K562 (cell line): ENCODE data around the gene BHLHE40. TPM values are rescaled to one million over a fixed set of nuclear protein-coding genes. Genes with fewer than 3 reads are reported as not detected.
A peak's percentile ranks its signal among the peaks of the same experiment; 100 is the strongest.

Experiments used
- AFF1 ChIP-seq, 2 experiments: fragments of 450-650 bp; IDR thresholded peaks; 2 replicates each; pipeline ENCODE4 v1.6.1; 2018; ENCODE audit warnings: mild to moderate bottlenecking in 2 of 2, low read depth in 1 of 2; ENCODE audit not compliant: partially characterized antibody in 2 of 2
- ATF1 ChIP-seq, 2 experiments: fragments of 450-650 bp in 1 of 2; IDR thresholded peaks; 2 replicates each; pipeline ENCODE4 v1.6.1; 2016; ENCODE audit warnings: missing compliant biosample characterization in 1 of 2, missing genetic modification characterization in 1 of 2
- CBFB ChIP-seq: sonication (generic); formaldehyde crosslinking; IDR thresholded peaks from 2 replicates; pipeline ENCODE4 v1.4.0; 2020; ENCODE audit warnings: mild to moderate bottlenecking, missing genetic modification reagents
- CREB1 ChIP-seq, 2 experiments: sonication (generic) in 1 of 2; formaldehyde crosslinking in 1 of 2; IDR thresholded peaks; 2 replicates each; pipeline versions ENCODE4 v1.6.1 to v1.8.0; 2012 to 2022; ENCODE audit warnings: inconsistent platforms in 1 of 2, mild to moderate bottlenecking in 1 of 2, missing genetic modification reagents in 1 of 2, moderate library complexity in 1 of 2
- ETV5 ChIP-seq: sonication (generic); formaldehyde crosslinking; IDR thresholded peaks from 2 replicates; pipeline ENCODE4 v1.4.0; 2020; ENCODE audit warnings: low read depth, mild to moderate bottlenecking, missing genetic modification reagents
- FOS ChIP-seq: IDR thresholded peaks from 3 replicates; pipeline ENCODE4 v1.6.1; 2011; ENCODE audit not compliant: insufficient read length; ENCODE audit errors: extremely low read depth
- ILK ChIP-seq: fragments of 450-650 bp; IDR thresholded peaks from 2 replicates; pipeline ENCODE4 v1.6.1; 2016; ENCODE audit warnings: missing genetic modification characterization, low read depth, mild to moderate bottlenecking, missing compliant biosample characterization, moderate library complexity, borderline replicate concordance
- MTA2 ChIP-seq: fragments of 450-650 bp; IDR thresholded peaks from 2 replicates; pipeline ENCODE4 v1.6.1; 2016; ENCODE audit warnings: low read depth
- MTA3 ChIP-seq: fragments of 450-650 bp; formaldehyde crosslinking; IDR thresholded peaks from 2 replicates; pipeline ENCODE4 v1.6.1; 2017; ENCODE audit warnings: mild to moderate bottlenecking, borderline replicate concordance
- NFIC ChIP-seq: fragments of 450-650 bp; IDR thresholded peaks from 2 replicates; pipeline ENCODE4 v1.6.1; 2017; ENCODE audit warnings: mild to moderate bottlenecking, inconsistent platforms
- NONO ChIP-seq, 2 experiments: fragments of 200-400 bp in 1 of 2; fragments of 450-650 bp in 1 of 2; formaldehyde crosslinking in 1 of 2; IDR thresholded peaks; 2 replicates each; pipeline ENCODE4 v1.6.1; 2017; ENCODE audit warnings: low read depth in 2 of 2, mild to moderate bottlenecking in 2 of 2, moderate library complexity in 2 of 2, low read length in 1 of 2
- POLR3A ChIP-seq: IDR thresholded peaks from 2 replicates; pipeline ENCODE4 v1.6.1; 2011; ENCODE audit warnings: borderline replicate concordance, mild to moderate bottlenecking, moderate library complexity; ENCODE audit not compliant: insufficient read length, insufficient read depth; ENCODE audit errors: extremely low read depth
- SMAD4 ChIP-seq: fragments of 250-450 bp; sonication (Bioruptor Pico); conservative IDR thresholded peaks from 2 replicates; pipeline ENCODE4 v1.8.0; 2021; ENCODE audit warnings: inconsistent platforms, mild to moderate bottlenecking, moderate library complexity
- SPI1 ChIP-seq: IDR thresholded peaks from 2 replicates; pipeline ENCODE4 v1.6.1; 2011; ENCODE audit warnings: low read depth, low read length, control low read depth, borderline replicate concordance
- TEAD4 ChIP-seq, 2 experiments: sonication (generic) in 1 of 2; formaldehyde crosslinking in 1 of 2; IDR thresholded peaks; 2 replicates each; pipeline versions ENCODE4 v1.6.1 to v1.8.0; 2012 to 2022; ENCODE audit warnings: borderline replicate concordance in 1 of 2, inconsistent platforms in 1 of 2, low read length in 1 of 2, mild to moderate bottlenecking in 1 of 2, missing genetic modification reagents in 1 of 2
- ZNF583 ChIP-seq: fragments of 250-450 bp; sonication (Bioruptor Pico); IDR thresholded peaks from 2 replicates; pipeline ENCODE4 v1.4.0; 2020
- ZNF695 ChIP-seq: fragments of 450-650 bp; formaldehyde crosslinking; IDR thresholded peaks from 2 replicates; pipeline ENCODE4 v1.4.0; 2020; ENCODE audit warnings: mild to moderate bottlenecking, moderate library complexity
- polyA plus RNA-seq, 8 experiments: library from polyadenylated mRNA; depleted of rRNA in 4 of 8; stranded (reverse) in 5 of 8; unstranded in 3 of 8; fragments of >200 nt; fragmentation: Nextera tagmentation in 2 of 8; fragmentation: Illumina TruSeq in 1 of 8; extraction: Ambion mirVana in 2 of 8; extraction: Trizol in 1 of 8; gene quantifications; 2 replicates each; pipeline versions ENCODE4 v1.2.1 to v1.2.3, GENCODE V29; 2011 to 2014; ENCODE audit warnings: inconsistent platforms in 1 of 8, missing spikeins in 1 of 8
- total RNA-seq, 7 experiments: library from RNA; depleted of rRNA in 6 of 7; stranded (reverse); fragments of >200 nt in 6 of 7; fragmentation: Illumina TruSeq in 2 of 7; extraction: Trizol in 2 of 7; gene quantifications; 2 replicates each; pipeline versions ENCODE4 v1.2.1 to v1.2.3, GENCODE V29; 2011 to 2021; ENCODE audit warnings: low replicate concordance in 1 of 7
- TF ChIP-seq, protein P1 (sequence below): sonication (generic); formaldehyde crosslinking; IDR thresholded peaks from 2 replicates; pipeline ENCODE4 v1.4.0; 2020; ENCODE audit warnings: mild to moderate bottlenecking, missing genetic modification reagents
- TF ChIP-seq, protein P2 (sequence below): fragments of 250-450 bp; sonication (Bioruptor Pico); IDR thresholded peaks from 2 replicates; pipeline ENCODE4 v1.4.0; 2020; ENCODE audit warnings: borderline replicate concordance

BHLHE40 gene
- total and polyA plus RNA-seq, 9 of the 15 experiments (the other 6 are each of a cell fraction or from before 2014, with no cell fraction given), result 12.0 to 83.9 (median 31.4) TPM

- TF ChIP-seq ZNF583 (CRISPR knock-in tag) (peak; percentile 63; the same call in 1 of the 2 replicates), POLR3A (no peak), SMAD4 (CRISPR knock-in tag) (peak; percentile 83; the same call in 1 of the 2 replicates), ILK (tag) (no peak), NONO (IDR thresholded peaks at IDR 0.05; ENCODE audit: low read depth in 2 of 2, low read length in 1 of 2) (no peak), TEAD4 (IDR thresholded peaks at IDR 0.05; ENCODE audit: low read length) (peak; percentile 74), TEAD4 (CRISPR knock-in tag; IDR thresholded peaks at IDR 0.05; ENCODE audit: borderline replicate concordance) (no peak), ZNF695 (0 out of 2 replicates have a peak, but pooled peaks have one; percentile 34), NFIC (peak; percentile 52), MTA2 (peak; percentile 39; the same call in 1 of the 2 replicates), SPI1 (peak; percentile 58), ETV5 (CRISPR knock-in tag) (peak; percentile 36; the same call in 1 of the 2 replicates), CREB1 (IDR thresholded peaks at IDR 0.05) (peak; percentile 55), CREB1 (CRISPR knock-in tag; IDR thresholded peaks at IDR 0.05) (no peak), MTA3 (peak; percentile 15; the same call in 1 of the 2 replicates), ATF1 (CRISPR knock-in tag; IDR thresholded peaks at IDR 0.05) (no peak), ATF1 (tag; IDR thresholded peaks at IDR 0.05) (peak; percentile 46; the same call in 1 of the 2 replicates), AFF1 (IDR thresholded peaks at IDR 0.05; ENCODE audit: low read depth in 1 of 2, partially characterized antibody in 2 of 2) (peak; percentile 25 to 61), CBFB (no peak), FOS (no peak)
- TF ChIP-seq, protein P1, sequence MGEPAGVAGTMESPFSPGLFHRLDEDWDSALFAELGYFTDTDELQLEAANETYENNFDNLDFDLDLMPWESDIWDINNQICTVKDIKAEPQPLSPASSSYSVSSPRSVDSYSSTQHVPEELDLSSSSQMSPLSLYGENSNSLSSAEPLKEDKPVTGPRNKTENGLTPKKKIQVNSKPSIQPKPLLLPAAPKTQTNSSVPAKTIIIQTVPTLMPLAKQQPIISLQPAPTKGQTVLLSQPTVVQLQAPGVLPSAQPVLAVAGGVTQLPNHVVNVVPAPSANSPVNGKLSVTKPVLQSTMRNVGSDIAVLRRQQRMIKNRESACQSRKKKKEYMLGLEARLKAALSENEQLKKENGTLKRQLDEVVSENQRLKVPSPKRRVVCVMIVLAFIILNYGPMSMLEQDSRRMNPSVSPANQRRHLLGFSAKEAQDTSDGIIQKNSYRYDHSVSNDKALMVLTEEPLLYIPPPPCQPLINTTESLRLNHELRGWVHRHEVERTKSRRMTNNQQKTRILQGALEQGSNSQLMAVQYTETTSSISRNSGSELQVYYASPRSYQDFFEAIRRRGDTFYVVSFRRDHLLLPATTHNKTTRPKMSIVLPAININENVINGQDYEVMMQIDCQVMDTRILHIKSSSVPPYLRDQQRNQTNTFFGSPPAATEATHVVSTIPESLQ (CRISPR knock-in tag), result 0 out of 2 replicates have a peak, but pooled peaks have one; percentile 28
- TF ChIP-seq, protein P2, sequence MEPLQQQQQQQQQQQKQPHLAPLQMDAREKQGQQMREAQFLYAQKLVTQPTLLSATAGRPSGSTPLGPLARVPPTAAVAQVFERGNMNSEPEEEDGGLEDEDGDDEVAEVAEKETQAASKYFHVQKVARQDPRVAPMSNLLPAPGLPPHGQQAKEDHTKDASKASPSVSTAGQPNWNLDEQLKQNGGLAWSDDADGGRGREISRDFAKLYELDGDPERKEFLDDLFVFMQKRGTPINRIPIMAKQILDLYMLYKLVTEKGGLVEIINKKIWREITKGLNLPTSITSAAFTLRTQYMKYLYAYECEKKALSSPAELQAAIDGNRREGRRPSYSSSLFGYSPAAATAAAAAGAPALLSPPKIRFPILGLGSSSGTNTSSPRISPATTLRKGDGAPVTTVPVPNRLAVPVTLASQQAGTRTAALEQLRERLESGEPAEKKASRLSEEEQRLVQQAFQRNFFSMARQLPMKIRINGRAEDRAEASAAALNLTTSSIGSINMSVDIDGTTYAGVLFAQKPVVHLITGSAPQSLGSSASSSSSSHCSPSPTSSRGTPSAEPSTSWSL (CRISPR knock-in tag), result no peak
These were observed 32.5 kb downstream of the BHLHE40 start (continued) for GRCh38 chr3:5011555-5012256.
